Occipital lobe (tissue), 2 donors: ENCODE measurements around the gene CLASRP. TPM values are rescaled to one million over a fixed set of nuclear protein-coding genes. Genes with fewer than 3 reads are reported as not detected.
"Not testable (repeated sequence)": the region's sequence is repeated elsewhere in the genome, so short reads cannot be mapped to it uniquely, and the experiment has no call there.

ENCODE experiments used
- DNase-seq: peaks from one replicate; lab custom pipeline; 2025; lab: John Stamatoyannopoulos, UW
- total RNA-seq: library from RNA; depleted of rRNA; stranded (reverse); fragments of >200 nt; gene quantifications from one replicate; pipeline ENCODE4 v1.2.3, GENCODE V29; 2014

The CLASRP gene
- total RNA-seq = 3.9 TPM

GRCh38 chr19:45038931-45039893 is at the start of gene CLASRP:
CLASRP (plus strand) TSS chr19:45039045; CDS start chr19:45040213, 1,168 bp downstream.
- peak; percentile 85 for DNase-seq

GRCh38 chr19:44990459-44990858 is 48.4 kb upstream of the CLASRP start:
- no peak for DNase-seq

- no peak for DNase-seq
These were observed 47.9 kb upstream of the CLASRP start for GRCh38 chr19:44990966-44991365.

GRCh38 chr19:44992336-44993163 is 46.3 kb upstream of the CLASRP start:
- DNase-seq = no peak

GRCh38 chr19:44993526-44993925 is 45.3 kb upstream of the CLASRP start:
- no peak for DNase-seq

GRCh38 chr19:44993926-44994537 is 44.8 kb upstream of the CLASRP start:
- no peak for DNase-seq

- no peak for DNase-seq
These were observed 40.8 kb upstream of the CLASRP start for GRCh38 chr19:44998025-44998424.

GRCh38 chr19:44999131-44999925 is 39.5 kb upstream of the CLASRP start:
- DNase-seq = not testable (repeated sequence)

- DNase-seq = not testable (repeated sequence)
These were observed 38.2 kb upstream of the CLASRP start for GRCh38 chr19:45000665-45001064.

- peak; percentile 76 for DNase-seq
These were observed 37.6 kb upstream of the CLASRP start, which contains the start of gene RELB for GRCh38 chr19:45001087-45001739. RELB (plus strand) TSS chr19:45001464; CDS start chr19:45001580, 116 bp downstream.

- DNase-seq = no peak
These were observed 35.4 kb upstream of the CLASRP start for GRCh38 chr19:45003485-45003884.

GRCh38 chr19:45005787-45006186 is 33.1 kb upstream of the CLASRP start:
- no peak for DNase-seq

GRCh38 chr19:45008552-45008951 is 30.3 kb upstream of the CLASRP start:
- no peak for DNase-seq

GRCh38 chr19:45009625-45010255 is 29.1 kb upstream of the CLASRP start:
- DNase-seq = no peak

GRCh38 chr19:45010306-45010705 is 28.5 kb upstream of the CLASRP start:
- no peak for DNase-seq

GRCh38 chr19:45011959-45012358 is 26.9 kb upstream of the CLASRP start:
- no peak for DNase-seq

- peak; percentile 42 for DNase-seq
These were observed 22.2 kb upstream of the CLASRP start for GRCh38 chr19:45016388-45017314.

GRCh38 chr19:45019187-45019586 is 19.7 kb upstream of the CLASRP start:
- no peak for DNase-seq

GRCh38 chr19:45020071-45020470 is 18.8 kb upstream of the CLASRP start:
- DNase-seq = no peak
